ENCODE data around the gene TOR1AIP1.

Gene TOR1AIP1

DNA sequence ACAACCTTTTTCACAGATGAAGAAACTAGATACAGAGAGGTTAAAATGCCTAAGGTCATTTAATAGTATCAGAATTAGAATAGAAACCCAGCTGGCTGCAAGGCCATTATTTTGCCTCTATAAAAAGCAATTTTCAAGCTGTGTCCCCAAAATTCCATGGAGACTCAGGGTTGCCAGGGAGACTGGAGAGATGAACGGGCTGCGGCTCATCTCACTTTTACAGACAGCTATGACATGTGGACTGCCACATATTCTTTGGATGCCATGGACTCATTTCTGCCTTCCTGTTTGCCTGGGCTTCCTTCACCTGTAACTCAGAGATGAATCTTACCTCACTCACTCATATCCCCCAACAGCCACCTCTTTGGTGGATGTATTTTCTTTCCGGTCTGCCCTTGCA, 21.4 kb upstream of the TOR1AIP1 start (continued):
- TF ChIP-seq, protein P1, sequence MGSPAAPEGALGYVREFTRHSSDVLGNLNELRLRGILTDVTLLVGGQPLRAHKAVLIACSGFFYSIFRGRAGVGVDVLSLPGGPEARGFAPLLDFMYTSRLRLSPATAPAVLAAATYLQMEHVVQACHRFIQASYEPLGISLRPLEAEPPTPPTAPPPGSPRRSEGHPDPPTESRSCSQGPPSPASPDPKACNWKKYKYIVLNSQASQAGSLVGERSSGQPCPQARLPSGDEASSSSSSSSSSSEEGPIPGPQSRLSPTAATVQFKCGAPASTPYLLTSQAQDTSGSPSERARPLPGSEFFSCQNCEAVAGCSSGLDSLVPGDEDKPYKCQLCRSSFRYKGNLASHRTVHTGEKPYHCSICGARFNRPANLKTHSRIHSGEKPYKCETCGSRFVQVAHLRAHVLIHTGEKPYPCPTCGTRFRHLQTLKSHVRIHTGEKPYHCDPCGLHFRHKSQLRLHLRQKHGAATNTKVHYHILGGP (tag by site-specific recombination; IDR thresholded peaks at IDR 0.05): no peak
- TF ChIP-seq ZNF624 (tag by site-specific recombination; IDR thresholded peaks at IDR 0.05) (no peak), ZNF654 (tag by site-specific recombination; IDR thresholded peaks at IDR 0.05; ENCODE audit: low read depth) (no peak), ZNF791 (tag by site-specific recombination; IDR thresholded peaks at IDR 0.05) (no peak)
- TF ChIP-seq, protein P2, sequence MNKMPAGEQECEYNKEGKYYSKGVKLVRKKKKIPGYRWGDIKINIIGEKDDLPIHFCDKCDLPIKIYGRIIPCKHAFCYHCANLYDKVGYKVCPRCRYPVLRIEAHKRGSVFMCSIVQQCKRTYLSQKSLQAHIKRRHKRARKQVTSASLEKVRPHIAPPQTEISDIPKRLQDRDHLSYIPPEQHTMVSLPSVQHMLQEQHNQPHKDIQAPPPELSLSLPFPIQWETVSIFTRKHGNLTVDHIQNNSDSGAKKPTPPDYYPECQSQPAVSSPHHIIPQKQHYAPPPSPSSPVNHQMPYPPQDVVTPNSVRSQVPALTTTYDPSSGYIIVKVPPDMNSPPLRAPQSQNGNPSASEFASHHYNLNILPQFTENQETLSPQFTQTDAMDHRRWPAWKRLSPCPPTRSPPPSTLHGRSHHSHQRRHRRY (tag by site-specific recombination; IDR thresholded peaks at IDR 0.05): no peak
- TF ChIP-seq, protein P3, sequence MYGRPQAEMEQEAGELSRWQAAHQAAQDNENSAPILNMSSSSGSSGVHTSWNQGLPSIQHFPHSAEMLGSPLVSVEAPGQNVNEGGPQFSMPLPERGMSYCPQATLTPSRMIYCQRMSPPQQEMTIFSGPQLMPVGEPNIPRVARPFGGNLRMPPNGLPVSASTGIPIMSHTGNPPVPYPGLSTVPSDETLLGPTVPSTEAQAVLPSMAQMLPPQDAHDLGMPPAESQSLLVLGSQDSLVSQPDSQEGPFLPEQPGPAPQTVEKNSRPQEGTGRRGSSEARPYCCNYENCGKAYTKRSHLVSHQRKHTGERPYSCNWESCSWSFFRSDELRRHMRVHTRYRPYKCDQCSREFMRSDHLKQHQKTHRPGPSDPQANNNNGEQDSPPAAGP (tag by site-specific recombination; IDR thresholded peaks at IDR 0.05): no peak

DNA sequence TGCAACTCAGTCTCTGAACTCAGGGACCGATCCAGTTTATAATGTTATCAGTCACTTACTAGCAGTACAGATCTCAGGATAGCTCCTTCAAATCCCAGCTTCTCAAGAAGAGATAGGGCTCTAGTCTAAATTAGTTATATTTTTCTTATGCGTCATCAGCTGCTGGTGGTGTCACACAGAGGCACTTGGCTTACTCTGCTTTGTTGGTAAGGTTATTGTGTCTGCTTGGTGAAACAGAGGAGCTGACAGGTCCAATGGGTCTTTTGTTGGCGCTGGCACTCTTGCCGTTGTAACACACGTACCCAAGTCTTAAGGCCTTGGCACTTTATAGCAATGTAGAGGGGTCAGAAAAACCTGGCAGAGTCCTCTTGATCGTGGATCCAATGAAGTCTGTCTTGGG, 16.7 kb upstream of the TOR1AIP1 start:
- CTCF ChIA-PET: interaction anchor here (1.0 to 5.0 kb wide), 4 partner anchors 13 to 314 kb away, joined by 3 to 61 read pairs (median 8); no protein-coding TSS in a partner anchor
- Histone ChIP-seq H3K27ac (ENCODE audit: extremely low read depth, low read depth, low read length) (no peak overlapping the region), H3K4me3 (ENCODE audit: low read depth, low read length) (no peak overlapping the region), H3K36me3 (ENCODE audit: control insufficient read depth in 2 of 2, insufficient read depth in 1 of 2, low read length in 2 of 2) (peaks cover 16 to 85% of the 10 kb centered on the region in 2 experiments), H3K4me1 (ENCODE audit: control insufficient read depth, insufficient read depth, low read length) (no peaks in the 10 kb centered on the region), H3K9me3 (ENCODE audit: control insufficient read depth, insufficient read depth, low read depth, low read length) (no peaks in the 10 kb centered on the region)
- TF ChIP-seq GFI1B (tag by site-specific recombination; IDR thresholded peaks at IDR 0.05) (no peak), ZNF433 (tag by site-specific recombination; IDR thresholded peaks at IDR 0.05; ENCODE audit: low read depth) (no peak), ZNF302 (tag by site-specific recombination; IDR thresholded peaks at IDR 0.05; ENCODE audit: low read depth) (no peak), TRIM28 (IDR thresholded peaks at IDR 0.05; ENCODE audit: borderline replicate concordance, low read length) (no peak), ZNF169 (tag by site-specific recombination; IDR thresholded peaks at IDR 0.05) (no peak), ZFHX2 (tag by site-specific recombination; conservative IDR thresholded peaks at IDR 0.05) (no peak), OSR2 (tag by site-specific recombination; IDR thresholded peaks at IDR 0.05) (no peak)
- TF ChIP-seq, protein P4, sequence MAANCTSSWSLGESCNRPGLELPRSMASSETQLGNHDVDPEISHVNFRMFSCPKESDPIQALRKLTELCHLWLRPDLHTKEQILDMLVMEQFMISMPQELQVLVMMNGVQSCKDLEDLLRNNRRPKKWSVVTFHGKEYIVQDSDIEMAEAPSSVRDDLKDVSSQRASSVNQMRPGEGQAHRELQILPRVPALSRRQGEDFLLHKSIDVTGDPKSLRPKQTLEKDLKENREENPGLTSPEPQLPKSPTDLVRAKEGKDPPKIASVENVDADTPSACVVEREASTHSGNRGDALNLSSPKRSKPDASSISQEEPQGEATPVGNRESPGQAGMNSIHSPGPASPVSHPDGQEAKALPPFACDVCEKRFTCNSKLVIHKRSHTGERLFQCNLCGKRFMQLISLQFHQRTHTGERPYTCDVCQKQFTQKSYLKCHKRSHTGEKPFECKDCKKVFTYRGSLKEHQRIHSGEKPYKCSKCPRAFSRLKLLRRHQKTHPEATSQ (tag by site-specific recombination; IDR thresholded peaks at IDR 0.05): no peak
- POLR2A ChIA-PET: no interaction called here

DNA sequence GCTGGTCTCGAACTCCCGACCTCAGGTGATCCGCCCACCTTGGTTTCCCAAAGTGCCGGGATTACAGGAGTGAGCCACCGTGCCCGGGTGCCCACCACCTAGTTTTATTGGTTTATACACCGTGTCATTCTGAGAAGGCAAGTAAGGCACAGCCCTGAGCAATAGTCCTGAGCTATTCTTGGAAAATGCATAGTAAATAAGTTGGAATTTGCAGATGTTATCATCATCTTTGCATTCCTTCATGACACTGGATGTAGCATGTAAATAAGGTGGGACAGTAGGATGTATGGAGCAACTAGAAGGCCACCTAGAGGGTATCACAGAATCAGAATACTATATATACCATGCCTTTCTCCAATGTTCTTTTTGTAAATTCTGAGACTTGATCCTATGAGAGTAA, 15.5 kb upstream of the TOR1AIP1 start:
- Histone ChIP-seq H3K4me1 (ENCODE audit: control insufficient read depth, insufficient read depth, low read length) (no peaks in the 10 kb centered on the region), H3K9me3 (ENCODE audit: control insufficient read depth, insufficient read depth, low read depth, low read length) (no peaks in the 10 kb centered on the region), H3K27ac (ENCODE audit: extremely low read depth, low read depth, low read length) (no peak overlapping the region), H3K36me3 (ENCODE audit: control insufficient read depth in 2 of 2, insufficient read depth in 1 of 2, low read length in 2 of 2) (peaks cover 16 to 80% of the 10 kb centered on the region in 2 experiments), H3K4me3 (ENCODE audit: low read depth, low read length) (no peak overlapping the region)
- ChIA-PET CTCF (interaction anchor here (0.9 to 5.0 kb wide), 12 partner anchors 22 to 312 kb away, joined by 3 to 61 read pairs (median 5); partner anchors contain the start of gene CEP350), POLR2A (no interaction called here)
- TF ChIP-seq GLI2 (tag by site-specific recombination; IDR thresholded peaks at IDR 0.05; ENCODE audit: borderline replicate concordance, low read depth) (no peak), ZSCAN16 (tag by site-specific recombination; IDR thresholded peaks at IDR 0.05) (no peak), ZNF610 (tag by site-specific recombination; IDR thresholded peaks at IDR 0.05; ENCODE audit: borderline replicate concordance) (no peak)
- TF ChIP-seq, protein P5, sequence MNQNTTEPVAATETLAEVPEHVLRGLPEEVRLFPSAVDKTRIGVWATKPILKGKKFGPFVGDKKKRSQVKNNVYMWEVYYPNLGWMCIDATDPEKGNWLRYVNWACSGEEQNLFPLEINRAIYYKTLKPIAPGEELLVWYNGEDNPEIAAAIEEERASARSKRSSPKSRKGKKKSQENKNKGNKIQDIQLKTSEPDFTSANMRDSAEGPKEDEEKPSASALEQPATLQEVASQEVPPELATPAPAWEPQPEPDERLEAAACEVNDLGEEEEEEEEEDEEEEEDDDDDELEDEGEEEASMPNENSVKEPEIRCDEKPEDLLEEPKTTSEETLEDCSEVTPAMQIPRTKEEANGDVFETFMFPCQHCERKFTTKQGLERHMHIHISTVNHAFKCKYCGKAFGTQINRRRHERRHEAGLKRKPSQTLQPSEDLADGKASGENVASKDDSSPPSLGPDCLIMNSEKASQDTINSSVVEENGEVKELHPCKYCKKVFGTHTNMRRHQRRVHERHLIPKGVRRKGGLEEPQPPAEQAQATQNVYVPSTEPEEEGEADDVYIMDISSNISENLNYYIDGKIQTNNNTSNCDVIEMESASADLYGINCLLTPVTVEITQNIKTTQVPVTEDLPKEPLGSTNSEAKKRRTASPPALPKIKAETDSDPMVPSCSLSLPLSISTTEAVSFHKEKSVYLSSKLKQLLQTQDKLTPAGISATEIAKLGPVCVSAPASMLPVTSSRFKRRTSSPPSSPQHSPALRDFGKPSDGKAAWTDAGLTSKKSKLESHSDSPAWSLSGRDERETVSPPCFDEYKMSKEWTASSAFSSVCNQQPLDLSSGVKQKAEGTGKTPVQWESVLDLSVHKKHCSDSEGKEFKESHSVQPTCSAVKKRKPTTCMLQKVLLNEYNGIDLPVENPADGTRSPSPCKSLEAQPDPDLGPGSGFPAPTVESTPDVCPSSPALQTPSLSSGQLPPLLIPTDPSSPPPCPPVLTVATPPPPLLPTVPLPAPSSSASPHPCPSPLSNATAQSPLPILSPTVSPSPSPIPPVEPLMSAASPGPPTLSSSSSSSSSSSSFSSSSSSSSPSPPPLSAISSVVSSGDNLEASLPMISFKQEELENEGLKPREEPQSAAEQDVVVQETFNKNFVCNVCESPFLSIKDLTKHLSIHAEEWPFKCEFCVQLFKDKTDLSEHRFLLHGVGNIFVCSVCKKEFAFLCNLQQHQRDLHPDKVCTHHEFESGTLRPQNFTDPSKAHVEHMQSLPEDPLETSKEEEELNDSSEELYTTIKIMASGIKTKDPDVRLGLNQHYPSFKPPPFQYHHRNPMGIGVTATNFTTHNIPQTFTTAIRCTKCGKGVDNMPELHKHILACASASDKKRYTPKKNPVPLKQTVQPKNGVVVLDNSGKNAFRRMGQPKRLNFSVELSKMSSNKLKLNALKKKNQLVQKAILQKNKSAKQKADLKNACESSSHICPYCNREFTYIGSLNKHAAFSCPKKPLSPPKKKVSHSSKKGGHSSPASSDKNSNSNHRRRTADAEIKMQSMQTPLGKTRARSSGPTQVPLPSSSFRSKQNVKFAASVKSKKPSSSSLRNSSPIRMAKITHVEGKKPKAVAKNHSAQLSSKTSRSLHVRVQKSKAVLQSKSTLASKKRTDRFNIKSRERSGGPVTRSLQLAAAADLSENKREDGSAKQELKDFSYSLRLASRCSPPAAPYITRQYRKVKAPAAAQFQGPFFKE (tag by site-specific recombination; IDR thresholded peaks at IDR 0.05; ENCODE audit: borderline replicate concordance): no peak

Measured in HEK293 (cell line).